ENCODE data around the gene TMEM178A. TPM values are rescaled to one million over a fixed set of nuclear protein-coding genes. Genes with fewer than 3 reads are reported as not detected.

TMEM178A gene
- total and polyA plus RNA-seq, 2 of the 4 experiments (the other 2 are of a cell fraction): 0.18 to 1.8 TPM

DNA sequence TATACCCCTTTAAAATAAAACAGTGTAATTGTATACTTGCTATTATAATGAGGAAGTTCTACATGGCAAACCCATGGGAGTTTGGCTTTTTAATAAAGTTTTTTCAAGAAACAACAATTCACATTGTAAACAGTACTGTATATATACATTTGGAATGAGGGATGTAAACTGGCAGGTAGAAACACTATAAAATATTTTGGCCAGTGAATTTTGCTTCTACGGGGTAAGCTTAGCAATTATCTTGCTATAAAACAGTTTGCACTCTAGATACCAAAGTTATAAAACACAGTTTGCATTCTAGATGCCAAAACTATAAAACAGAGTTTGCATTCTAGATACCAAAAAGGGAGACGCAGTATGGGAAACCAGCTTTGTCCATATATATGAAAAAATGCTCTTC is 96.7 kb downstream of the TMEM178A start:
- H2AK9ac ChIP-seq (replicated peaks; ENCODE audit: low read depth, low read length, poor library complexity): no peak overlapping the region
- no peak overlapping the region for H2BK15ac ChIP-seq (ENCODE audit: low read depth, low read length)
- no peak overlapping the region for H4K91ac ChIP-seq (ENCODE audit: insufficient read depth, low read depth, low read length)
- no peak overlapping the region for H4K5ac ChIP-seq (ENCODE audit: low read depth, low read length)
- H4K8ac ChIP-seq (ENCODE audit: low read depth in 2 of 2, low read length in 2 of 2): no peak overlapping the region
- no CpG with 5 or more reads among the region's 2 CpGs for WGBS, 2 experiments (ENCODE audit: extremely low coverage in 2 of 2, insufficient read length in 1 of 2)
- no peaks in the 10 kb centered on the region for H3K27me3 ChIP-seq (ENCODE audit: control insufficient read depth, insufficient read depth, low read length)
- DNase-seq (no peak), ATAC-seq (ENCODE audit: low read depth) (no peak)
- BruUV-seq (replicated peaks): no TSS peak
- no peak overlapping the region for H3K4ac ChIP-seq (ENCODE audit: low read depth, low read length)
- no peak overlapping the region for H3K18ac ChIP-seq (ENCODE audit: low read depth, low read length)
- H3K9me3 ChIP-seq (ENCODE audit: control insufficient read depth, insufficient read depth, low read length): no peaks in the 10 kb centered on the region
- H4K20me1 ChIP-seq (ENCODE audit: insufficient read depth, low read length): no peaks in the 10 kb centered on the region
- H3K9ac ChIP-seq (ENCODE audit: low read depth, low read length): no peak overlapping the region
- intact Hi-C loops (cut with micrococcal nuclease): no loop called here
- peaks cover 17% of the 10 kb centered on the region for H3K36me3 ChIP-seq (ENCODE audit: control insufficient read depth, insufficient read depth, low read length)
- POLR2A ChIA-PET (ENCODE audit: unreplicated experiment): no interaction called here
- in situ Hi-C loops (cut with MboI; ENCODE audit: low sequenced_read_pairs): no loop called here
- H2BK5ac ChIP-seq (ENCODE audit: low read depth, low read length, poor library complexity, severe bottlenecking): no peak overlapping the region
- no peak overlapping the region for H2BK120ac ChIP-seq (ENCODE audit: low read depth, low read length)
- no peak overlapping the region for H3K23ac ChIP-seq (ENCODE audit: low read depth, low read length)
- dilution Hi-C loops (cut with HindIII; ENCODE audit: low sequenced_read_pairs, unreplicated experiment): no loop called here
- CTCF ChIA-PET: no interaction called here
- TF ChIP-seq POLR2A (IDR thresholded peaks at IDR 0.05; ENCODE audit: low read depth, low read length) (no peak), MAFK (IDR thresholded peaks at IDR 0.05; ENCODE audit: low read depth, low read length) (no peak), RFX5 (IDR thresholded peaks at IDR 0.05; ENCODE audit: low read depth, low read length) (no peak), MAZ (IDR thresholded peaks at IDR 0.05; ENCODE audit: borderline replicate concordance, low read depth, low read length) (no peak), CHD1 (IDR thresholded peaks at IDR 0.05; ENCODE audit: low read depth, low read length) (no peak), RAD21 (IDR thresholded peaks at IDR 0.05; ENCODE audit: low read length) (no peak), FOS (IDR thresholded peaks at IDR 0.05; ENCODE audit: low read depth, low read length) (no peak), SMC3 (IDR thresholded peaks at IDR 0.05; ENCODE audit: low read depth, low read length) (no peak)
- TF ChIP-seq, protein P1, sequence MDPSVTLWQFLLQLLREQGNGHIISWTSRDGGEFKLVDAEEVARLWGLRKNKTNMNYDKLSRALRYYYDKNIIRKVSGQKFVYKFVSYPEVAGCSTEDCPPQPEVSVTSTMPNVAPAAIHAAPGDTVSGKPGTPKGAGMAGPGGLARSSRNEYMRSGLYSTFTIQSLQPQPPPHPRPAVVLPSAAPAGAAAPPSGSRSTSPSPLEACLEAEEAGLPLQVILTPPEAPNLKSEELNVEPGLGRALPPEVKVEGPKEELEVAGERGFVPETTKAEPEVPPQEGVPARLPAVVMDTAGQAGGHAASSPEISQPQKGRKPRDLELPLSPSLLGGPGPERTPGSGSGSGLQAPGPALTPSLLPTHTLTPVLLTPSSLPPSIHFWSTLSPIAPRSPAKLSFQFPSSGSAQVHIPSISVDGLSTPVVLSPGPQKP (IDR thresholded peaks at IDR 0.05; ENCODE audit: borderline replicate concordance, low read depth, low read length): no peak
- no peak overlapping the region for H3K4me3 ChIP-seq (ENCODE audit: insufficient read depth, low read depth, low read length)
- H3K9me1 ChIP-seq (ENCODE audit: insufficient read depth, low read length): peaks cover 2% of the 10 kb centered on the region; the same call in 1 of the 2 replicates
- H3K27ac ChIP-seq (ENCODE audit: insufficient read depth, low read length): no peak overlapping the region
- no peaks in the 10 kb centered on the region for H3K4me1 ChIP-seq (ENCODE audit: control insufficient read depth, insufficient read depth, low read length)
- no peak overlapping the region for H3K14ac ChIP-seq (replicated peaks; ENCODE audit: low read depth, low read length)
- H3K79me1 ChIP-seq (ENCODE audit: low read depth in 1 of 2, low read length in 2 of 2): peaks cover 0 to 11% of the 10 kb centered on the region in 2 experiments
- no peak overlapping the region for H2BK20ac ChIP-seq (ENCODE audit: low read depth, low read length)
- no peak overlapping the region for H2AK5ac ChIP-seq (ENCODE audit: low read depth, low read length)
- no peak overlapping the region for H3K4me2 ChIP-seq (ENCODE audit: low read depth, low read length)
- H3K56ac ChIP-seq (ENCODE audit: extremely low read depth, insufficient read depth, low read length): no peak overlapping the region
- H2AFZ ChIP-seq (replicated peaks; ENCODE audit: low read length, poor library complexity): no peak overlapping the region

Other genes with a start within 250 kb of the TMEM178A start
- gene MAP4K3, start 228.6 kb upstream of the TMEM178A start, total RNA-seq (2012; rRNA removed): 32.6 and 48.3 TPM in 2 replicates
- 12.2 and 13.2 TPM in 2 replicates for gene MAP4K3, start 228.6 kb upstream of the TMEM178A start, polyA plus RNA-seq (2012; rRNA removed)
- gene THUMPD2, start 113.3 kb downstream of the TMEM178A start, total RNA-seq (2012; rRNA removed): 4.8 and 5.6 TPM in 2 replicates
- gene THUMPD2, start 113.3 kb downstream of the TMEM178A start, polyA plus RNA-seq (2012; rRNA removed): 5.2 and 7.0 TPM in 2 replicates

All from IMR-90 (cell line).